ENCODE measurements around the gene MAPKAPK5.

GRCh38 chr12:111841236-111841749, 735 bp upstream of the MAPKAPK5 start:
- TF ChIP-seq YY1 (IDR thresholded peaks at IDR 0.05; ENCODE audit: insufficient read depth, insufficient read length) (no peak), ZNF274 (IDR thresholded peaks at IDR 0.05; ENCODE audit: low read depth, low read length) (no peak)
